Ramos (cell line): ENCODE measurements around the gene N4BP2L2.
"Not testable (repeated sequence)": the region's sequence is repeated elsewhere in the genome, so short reads cannot be mapped to it uniquely, and the experiment has no call there.

Experiments
- in situ Hi-C: fragments of 300-500 bp; cut with MboI; formaldehyde crosslinking; loops from one replicate; pipeline ENCODE4 v1.14.3; 2022; ENCODE audit warnings: low sequenced_read_pairs; ENCODE audit not compliant: unreplicated experiment

N4BP2L2 gene

GRCh38 chr13:32538621-32539246, at the start of gene N4BP2L2:
N4BP2L2 (minus strand) TSS chr13:32538795; CDS start chr13:32537027, 1,768 bp downstream.
- in situ Hi-C loops = no loop called here

GRCh38 chr13:32587811-32588170, 49.2 kb upstream of the N4BP2L2 start:
- in situ Hi-C loops = no loop called here

GRCh38 chr13:32587011-32587810, 48.6 kb upstream of the N4BP2L2 start:
- in situ Hi-C loops = no loop called here

GRCh38 chr13:32586080-32586900, 47.7 kb upstream of the N4BP2L2 start, which contains the start of gene PDS5B:
PDS5B (plus strand) TSS chr13:32586452; CDS start chr13:32648773, 62,321 bp downstream.
- in situ Hi-C loops = no loop called here

GRCh38 chr13:32585550-32586079, 47.0 kb upstream of the N4BP2L2 start:
- in situ Hi-C loops = no loop called here

- in situ Hi-C loops = no loop called here
These were observed 44.4 kb upstream of the N4BP2L2 start for GRCh38 chr13:32582991-32583390.

GRCh38 chr13:32582281-32582680, 43.7 kb upstream of the N4BP2L2 start:
- in situ Hi-C loops = no loop called here

GRCh38 chr13:32581177-32581786, 42.7 kb upstream of the N4BP2L2 start:
- in situ Hi-C loops = no loop called here

- in situ Hi-C loops = no loop called here
These were observed 38.4 kb upstream of the N4BP2L2 start for GRCh38 chr13:32577032-32577431.

- in situ Hi-C loops = not testable (repeated sequence)
These were observed 37.1 kb upstream of the N4BP2L2 start for GRCh38 chr13:32575687-32576086.

GRCh38 chr13:32560842-32561241, 22.2 kb upstream of the N4BP2L2 start:
- in situ Hi-C loops = not testable (repeated sequence)

- in situ Hi-C loops = no loop called here
These were observed 17.0 kb upstream of the N4BP2L2 start for GRCh38 chr13:32555613-32556012.

- in situ Hi-C loops = no loop called here
These were observed 15.1 kb upstream of the N4BP2L2 start for GRCh38 chr13:32553720-32554119.

- in situ Hi-C loops = no loop called here
These were observed 11.2 kb upstream of the N4BP2L2 start for GRCh38 chr13:32549788-32550187.

- in situ Hi-C loops = no loop called here
These were observed 10.2 kb upstream of the N4BP2L2 start for GRCh38 chr13:32548837-32549236.

- in situ Hi-C loops = no loop called here
These were observed 6.5 kb upstream of the N4BP2L2 start for GRCh38 chr13:32545083-32545482.

- in situ Hi-C loops = no loop called here
These were observed 3.6 kb upstream of the N4BP2L2 start for GRCh38 chr13:32542221-32542620.

- in situ Hi-C loops = no loop called here
These were observed 413 bp downstream of the N4BP2L2 start for GRCh38 chr13:32538143-32538620.

- in situ Hi-C loops = no loop called here
These were observed 934 bp downstream of the N4BP2L2 start for GRCh38 chr13:32537580-32538142.

- in situ Hi-C loops = no loop called here
These were observed 2.8 kb downstream of the N4BP2L2 start for GRCh38 chr13:32535748-32536147.
